Measurements from ENCODE around the gene FAM185A. TPM values are rescaled to one million over a fixed set of nuclear protein-coding genes. Genes with fewer than 3 reads are reported as not detected.

FAM185A gene
- total RNA-seq, 4 donors from 2014 or later, result 11.5 to 20.7 (median 14.6) TPM

GRCh38 chr7:102842284-102842683, 93.5 kb downstream of the FAM185A start:
- DNase-seq (ENCODE audit: low spot score in 2 of 2), result no peak
- intact Hi-C loops (cut with DNase I; ENCODE audit: low total_unique reads), result no loop called here
- no peak overlapping the region for H3K4me3 ChIP-seq (ENCODE audit: low read depth, poor library complexity, severe bottlenecking)
- no peak for TF ChIP-seq CTCF (IDR thresholded peaks at IDR 0.05)
- TF ChIP-seq POLR2A (IDR thresholded peaks at IDR 0.05), result no peak

- H3K4me3 ChIP-seq (ENCODE audit: low read depth, poor library complexity, severe bottlenecking), result no peak overlapping the region
- intact Hi-C loops (cut with DNase I; ENCODE audit: low total_unique reads), result no loop called here
- DNase-seq (ENCODE audit: low spot score in 2 of 2), result no peak
- WGBS, 2 donors, result 75 to 93% methylated on average over 3 of the region's 3 CpGs
- no peak for TF ChIP-seq CTCF (IDR thresholded peaks at IDR 0.05)
- TF ChIP-seq POLR2A (IDR thresholded peaks at IDR 0.05), result no peak
Observed at GRCh38 chr7:102843850-102844249, 95.1 kb downstream of the FAM185A start.

- intact Hi-C loops (cut with DNase I; ENCODE audit: low total_unique reads), result no loop called here
- DNase-seq (ENCODE audit: low spot score in 2 of 2), result no peak
- no peak overlapping the region for H3K4me3 ChIP-seq (ENCODE audit: low read depth, poor library complexity, severe bottlenecking)
- 89 to 95% methylated on average over 2 of the region's 2 CpGs for WGBS, 2 donors
- no peak for TF ChIP-seq CTCF (IDR thresholded peaks at IDR 0.05)
- no peak for TF ChIP-seq POLR2A (IDR thresholded peaks at IDR 0.05)
Observed at GRCh38 chr7:102845346-102845745, 96.5 kb downstream of the FAM185A start.

GRCh38 chr7:102849079-102849478, 100.3 kb downstream of the FAM185A start:
- WGBS, 2 donors, result 60 to 73% methylated on average over 5 of the region's 5 CpGs
- H3K4me3 ChIP-seq (ENCODE audit: low read depth, poor library complexity, severe bottlenecking), result no peak overlapping the region
- DNase-seq (ENCODE audit: low spot score in 2 of 2), result no peak
- TF ChIP-seq CTCF (IDR thresholded peaks at IDR 0.05) (no peak), POLR2A (IDR thresholded peaks at IDR 0.05) (no peak)
- intact Hi-C loops (cut with DNase I; ENCODE audit: low total_unique reads), result no loop called here

GRCh38 chr7:102849538-102849937, 100.7 kb downstream of the FAM185A start:
- TF ChIP-seq CTCF (IDR thresholded peaks at IDR 0.05) (no peak), POLR2A (IDR thresholded peaks at IDR 0.05) (no peak)
- H3K4me3 ChIP-seq (ENCODE audit: low read depth, poor library complexity, severe bottlenecking), result no peak overlapping the region
- intact Hi-C loops (cut with DNase I; ENCODE audit: low total_unique reads), result no loop called here
- DNase-seq (ENCODE audit: low spot score in 2 of 2), result no peak
- WGBS, 2 donors, result 65 to 69% methylated on average over 3 of the region's 3 CpGs

GRCh38 chr7:102856036-102856435, 107.2 kb downstream of the FAM185A start:
- no peak overlapping the region for H3K4me3 ChIP-seq (ENCODE audit: low read depth, poor library complexity, severe bottlenecking)
- DNase-seq (ENCODE audit: low spot score in 2 of 2), result no peak
- intact Hi-C loops (cut with DNase I; ENCODE audit: low total_unique reads), result no loop called here
- TF ChIP-seq CTCF (IDR thresholded peaks at IDR 0.05) (no peak), POLR2A (IDR thresholded peaks at IDR 0.05) (no peak)
